ENCODE measurements around the gene TWF2. TPM values are rescaled to one million over a fixed set of nuclear protein-coding genes. Genes with fewer than 3 reads are reported as not detected.

Gene TWF2
- total and polyA plus RNA-seq, 10 of the 15 experiments (the other 5 are each of a cell fraction or from before 2014, with no cell fraction given), result 0.16 to 106 (median 68.5) TPM

DNA sequence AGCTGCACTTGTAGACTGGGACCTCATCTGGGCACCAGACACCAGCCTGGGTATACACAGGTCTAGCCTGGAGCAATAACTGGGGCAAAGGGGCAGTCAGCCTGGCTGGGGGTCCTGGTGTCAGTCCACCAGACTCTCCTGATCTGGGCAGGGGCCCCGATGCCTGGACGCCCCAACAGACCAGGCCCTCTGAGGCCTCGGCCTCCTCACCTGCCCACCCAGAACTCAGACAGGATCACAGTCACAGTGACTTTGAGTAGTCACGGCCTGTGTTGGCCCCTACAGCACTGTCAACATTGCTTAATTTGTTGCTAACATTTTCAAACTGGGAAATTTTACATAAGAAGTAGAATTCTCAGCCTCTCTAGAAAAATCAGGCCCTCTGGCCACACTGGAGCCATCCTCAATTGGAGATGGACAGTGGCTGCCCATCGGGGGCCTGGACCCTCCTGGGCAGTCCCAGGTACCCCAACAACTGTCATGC, 5.8 kb downstream of the TWF2 start:
- H3K27ac ChIP-seq (ENCODE audit: control insufficient read depth, insufficient read depth), result no peak overlapping the region
- no peaks in the 10 kb centered on the region for H3K27me3 ChIP-seq (replicated peaks in 1 of 2; ENCODE audit: control insufficient read depth in 2 of 2, insufficient read depth in 2 of 2, low read length in 1 of 2)
- H3K9ac ChIP-seq (ENCODE audit: control insufficient read depth, insufficient read depth, low read length), result no peak overlapping the region
- ChIA-PET SMC1A (ENCODE audit: uncharacterized antibody, unreplicated experiment) (interaction anchor here (1.4 to 2.9 kb wide), 5 partner anchors 10 to 104 kb away, joined by 3 to 36 read pairs (median 9); no protein-coding TSS in a partner anchor), RAD21 (ENCODE audit: unreplicated experiment) (interaction anchor here (0.5 to 3.1 kb wide), 9 partner anchors 9 to 106 kb away, joined by 3 to 30 read pairs (median 7); partner anchors contain the start of genes GLYCTK, POC1A and PPM1M), CTCF (interaction anchor here (1.0 to 5.7 kb wide), 10 partner anchors 10 to 229 kb away, joined by 3 to 91 read pairs (median 18); partner anchors contain the start of genes GLYCTK and WDR82), POLR2A (interaction anchor here (0.6 to 2.4 kb wide), 7 partner anchors 11 to 179 kb away, joined by 3 to 8 read pairs (median 4); no protein-coding TSS in a partner anchor)
- no peak overlapping the region for H2AFZ ChIP-seq (ENCODE audit: control insufficient read depth, low read depth, low read length)
- no peak overlapping the region for H3K4me2 ChIP-seq (ENCODE audit: control insufficient read depth, insufficient read depth)
- ATAC-seq (no peak), FAIRE-seq (no peak), DNase-seq (ENCODE audit: low read depth, low spot score) (no peak)
- WGBS (ENCODE audit: insufficient coverage, insufficient replicate concordance, low lambda C conversion rate, missing lambda C conversion rate), result 92% methylated on average over 5 of the region's 5 CpGs
- no peaks in the 10 kb centered on the region for H3K9me3 ChIP-seq (replicated peaks; ENCODE audit: control insufficient read depth, insufficient read depth, low read length)
- H3K36me3 ChIP-seq (ENCODE audit: control insufficient read depth in 2 of 2, insufficient read depth in 2 of 2, low read length in 1 of 2), result peaks cover 14 to 27% of the 10 kb centered on the region in 2 experiments
- peaks cover 17% of the 10 kb centered on the region for H3K4me1 ChIP-seq (ENCODE audit: control insufficient read depth, insufficient read depth, low read length)
- no TSS peak for BruUV-seq (replicated peaks)
- peaks cover 17% of the 10 kb centered on the region for H3K79me2 ChIP-seq (ENCODE audit: control insufficient read depth, insufficient read depth, low read length)
- in situ Hi-C loops (cut with MboI) (loop anchor here (5.0 kb wide), 1 partner anchor 109 kb away; no protein-coding TSS in a partner anchor), intact Hi-C loops (cut with micrococcal nuclease; ENCODE audit: unreplicated experiment) (no loop called here)
- H4K20me1 ChIP-seq (ENCODE audit: control insufficient read depth, insufficient read depth), result no peaks in the 10 kb centered on the region
- no peak for TF ChIP-seq E4F1 (IDR thresholded peaks at IDR 0.05; ENCODE audit: borderline replicate concordance, partially characterized antibody)
- TF ChIP-seq ETV6 (conservative IDR thresholded peaks at IDR 0.05 in 1 of 2, IDR thresholded peaks at IDR 0.05 in 1 of 2; ENCODE audit: borderline replicate concordance in 1 of 2, low read depth in 1 of 2), result no peak
- TF ChIP-seq, protein P1, sequence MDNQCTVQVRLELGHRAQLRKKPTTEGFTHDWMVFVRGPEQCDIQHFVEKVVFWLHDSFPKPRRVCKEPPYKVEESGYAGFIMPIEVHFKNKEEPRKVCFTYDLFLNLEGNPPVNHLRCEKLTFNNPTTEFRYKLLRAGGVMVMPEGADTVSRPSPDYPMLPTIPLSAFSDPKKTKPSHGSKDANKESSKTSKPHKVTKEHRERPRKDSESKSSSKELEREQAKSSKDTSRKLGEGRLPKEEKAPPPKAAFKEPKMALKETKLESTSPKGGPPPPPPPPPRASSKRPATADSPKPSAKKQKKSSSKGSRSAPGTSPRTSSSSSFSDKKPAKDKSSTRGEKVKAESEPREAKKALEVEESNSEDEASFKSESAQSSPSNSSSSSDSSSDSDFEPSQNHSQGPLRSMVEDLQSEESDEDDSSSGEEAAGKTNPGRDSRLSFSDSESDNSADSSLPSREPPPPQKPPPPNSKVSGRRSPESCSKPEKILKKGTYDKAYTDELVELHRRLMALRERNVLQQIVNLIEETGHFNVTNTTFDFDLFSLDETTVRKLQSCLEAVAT (IDR thresholded peaks at IDR 0.05), result no peak
- no peak for TF ChIP-seq MTA3 (IDR thresholded peaks at IDR 0.05; ENCODE audit: borderline replicate concordance, low read length)
- no peak for TF ChIP-seq CEBPB (IDR thresholded peaks at IDR 0.05; ENCODE audit: borderline replicate concordance in 1 of 2, low read depth in 2 of 2, low read length in 2 of 2)
- TF ChIP-seq NBN (IDR thresholded peaks at IDR 0.05), result no peak
- no peak overlapping the region for H3K4me3 ChIP-seq

All from GM12878 (cell line).